ENCODE results near the gene LPAR3. TPM values are rescaled to one million over a fixed set of nuclear protein-coding genes. Genes with fewer than 3 reads are reported as not detected.

Gene LPAR3
- total RNA-seq, 1 experiment from 2014 or later, result not detected

GRCh38 chr1:84859866-84860265 is 33.1 kb downstream of the LPAR3 start:
- Histone ChIP-seq H3K27me3 (ENCODE audit: insufficient read depth, low read depth) (no peaks in the 10 kb centered on the region), H3K4me2 (no peak overlapping the region), H3F3A (ENCODE audit: insufficient read depth, low read depth) (peaks cover 6% of the 10 kb centered on the region), H3K9me3 (ENCODE audit: insufficient read depth, low read depth) (no peaks in the 10 kb centered on the region), H3K27ac (no peak overlapping the region), H3K36me3 (ENCODE audit: low read depth) (no peaks in the 10 kb centered on the region), H3K4me3 (no peak overlapping the region), H3K79me2 (ENCODE audit: low read depth) (no peaks in the 10 kb centered on the region), H4K20me1 (ENCODE audit: insufficient read depth) (no peaks in the 10 kb centered on the region), H3K9me2 (ENCODE audit: insufficient read depth) (no peaks in the 10 kb centered on the region), H3K4me1 (replicated peaks; ENCODE audit: insufficient read depth) (peaks cover 6% of the 10 kb centered on the region), H2AFZ (no peak overlapping the region)
- intact Hi-C loops (cut with micrococcal nuclease; ENCODE audit: unreplicated experiment), result no loop called here
- CTCF ChIA-PET, result no interaction called here
- TF ChIP-seq EZH2 (IDR thresholded peaks at IDR 0.05; ENCODE audit: low read depth) (no peak), CTCF (conservative IDR thresholded peaks at IDR 0.05) (no peak)
- BruUV-seq (replicated peaks), result no TSS peak
- no peak for DNase-seq
- POLR2A ChIA-PET (ENCODE audit: unreplicated experiment), result no interaction called here

- ChIA-PET CTCF (no interaction called here), POLR2A (ENCODE audit: unreplicated experiment) (no interaction called here)
- H2AFZ ChIP-seq, result no peak overlapping the region
- H4K20me1 ChIP-seq (ENCODE audit: insufficient read depth), result no peaks in the 10 kb centered on the region
- H3K79me2 ChIP-seq (ENCODE audit: low read depth), result no peaks in the 10 kb centered on the region
- no peak for TF ChIP-seq CTCF (conservative IDR thresholded peaks at IDR 0.05)
- TF ChIP-seq EZH2 (IDR thresholded peaks at IDR 0.05; ENCODE audit: low read depth), result no peak
- H3K4me3 ChIP-seq, result no peak overlapping the region
- peaks cover 22% of the 10 kb centered on the region for H3K4me1 ChIP-seq (replicated peaks; ENCODE audit: insufficient read depth)
- H3K36me3 ChIP-seq (ENCODE audit: low read depth), result no peaks in the 10 kb centered on the region
- no peaks in the 10 kb centered on the region for H3K9me2 ChIP-seq (ENCODE audit: insufficient read depth)
- H3K9me3 ChIP-seq (ENCODE audit: insufficient read depth, low read depth), result no peaks in the 10 kb centered on the region
- DNase-seq, result no peak
- H3K4me2 ChIP-seq, result no peak overlapping the region
- no peak overlapping the region for H3K27ac ChIP-seq
- intact Hi-C loops (cut with micrococcal nuclease; ENCODE audit: unreplicated experiment), result no loop called here
- peaks cover 11% of the 10 kb centered on the region for H3F3A ChIP-seq (ENCODE audit: insufficient read depth, low read depth)
- BruUV-seq (replicated peaks), result no TSS peak
- no peaks in the 10 kb centered on the region for H3K27me3 ChIP-seq (ENCODE audit: insufficient read depth, low read depth)
These were observed 35.1 kb downstream of the LPAR3 start for GRCh38 chr1:84857906-84858305.

GRCh38 chr1:84856726-84857270 is 36.2 kb downstream of the LPAR3 start:
- H3K27me3 ChIP-seq (ENCODE audit: insufficient read depth, low read depth), result no peaks in the 10 kb centered on the region
- no peaks in the 10 kb centered on the region for H3K9me3 ChIP-seq (ENCODE audit: insufficient read depth, low read depth)
- H3K4me3 ChIP-seq, result no peak overlapping the region
- no peak overlapping the region for H3K27ac ChIP-seq
- TF ChIP-seq EZH2 (IDR thresholded peaks at IDR 0.05; ENCODE audit: low read depth) (no peak), CTCF (conservative IDR thresholded peaks at IDR 0.05) (no peak)
- no peak overlapping the region for H2AFZ ChIP-seq
- no peak overlapping the region for H3K4me2 ChIP-seq
- H3K79me2 ChIP-seq (ENCODE audit: low read depth), result no peaks in the 10 kb centered on the region
- no peaks in the 10 kb centered on the region for H4K20me1 ChIP-seq (ENCODE audit: insufficient read depth)
- no peak for DNase-seq
- ChIA-PET CTCF (no interaction called here), POLR2A (ENCODE audit: unreplicated experiment) (interaction anchor here (0.7 kb wide), 1 partner anchor 74 kb away, joined by 6 read pairs; no protein-coding TSS in a partner anchor)
- H3K9me2 ChIP-seq (ENCODE audit: insufficient read depth), result no peaks in the 10 kb centered on the region
- no peaks in the 10 kb centered on the region for H3K36me3 ChIP-seq (ENCODE audit: low read depth)
- BruUV-seq (replicated peaks), result no TSS peak
- intact Hi-C loops (cut with micrococcal nuclease; ENCODE audit: unreplicated experiment), result no loop called here
- peaks cover 11% of the 10 kb centered on the region for H3F3A ChIP-seq (ENCODE audit: insufficient read depth, low read depth)
- peaks cover 27% of the 10 kb centered on the region for H3K4me1 ChIP-seq (replicated peaks; ENCODE audit: insufficient read depth)

All from PC-9 (cell line).